Medulla oblongata (tissue), 1 donor: ENCODE results near the gene C17orf78.
"Not testable (repeated sequence)": the region's sequence is repeated elsewhere in the genome, so short reads cannot be mapped to it uniquely, and the experiment has no call there.

Source experiments
- DNase-seq: peaks from one replicate; pipeline ENCODE4 v3.0.0-alpha.2; 2015; ENCODE audit errors: extremely low spot score

Gene C17orf78

GRCh38 chr17:37438141-37438540 is 62.4 kb downstream of the C17orf78 start:
- no peak for DNase-seq

- DNase-seq: no peak
Observed at GRCh38 chr17:37440424-37440823, 64.6 kb downstream of the C17orf78 start.

- not testable (repeated sequence) for DNase-seq
Observed at GRCh38 chr17:37441369-37442014, 65.7 kb downstream of the C17orf78 start.
